Suppressor macrophage treated with lipopolysaccharide for 1 hour (primary cell): ENCODE measurements around the gene SRD5A2.

Experiments used
- DNase-seq, 3 donors: peaks; one replicate each; pipeline ENCODE4 v3.0.0-alpha.2; 2020 to 2022

SRD5A2 gene, protein sequence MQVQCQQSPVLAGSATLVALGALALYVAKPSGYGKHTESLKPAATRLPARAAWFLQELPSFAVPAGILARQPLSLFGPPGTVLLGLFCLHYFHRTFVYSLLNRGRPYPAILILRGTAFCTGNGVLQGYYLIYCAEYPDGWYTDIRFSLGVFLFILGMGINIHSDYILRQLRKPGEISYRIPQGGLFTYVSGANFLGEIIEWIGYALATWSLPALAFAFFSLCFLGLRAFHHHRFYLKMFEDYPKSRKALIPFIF

GRCh38 chr2:31580321-31581117 is at the start of gene SRD5A2:
SRD5A2 (minus strand) TSS chr2:31580938; CDS start chr2:31580900, 38 bp downstream.
- DNase-seq: no peak

- DNase-seq: no peak
Measured at GRCh38 chr2:31606509-31606908, 25.8 kb upstream of the SRD5A2 start.

DNA sequence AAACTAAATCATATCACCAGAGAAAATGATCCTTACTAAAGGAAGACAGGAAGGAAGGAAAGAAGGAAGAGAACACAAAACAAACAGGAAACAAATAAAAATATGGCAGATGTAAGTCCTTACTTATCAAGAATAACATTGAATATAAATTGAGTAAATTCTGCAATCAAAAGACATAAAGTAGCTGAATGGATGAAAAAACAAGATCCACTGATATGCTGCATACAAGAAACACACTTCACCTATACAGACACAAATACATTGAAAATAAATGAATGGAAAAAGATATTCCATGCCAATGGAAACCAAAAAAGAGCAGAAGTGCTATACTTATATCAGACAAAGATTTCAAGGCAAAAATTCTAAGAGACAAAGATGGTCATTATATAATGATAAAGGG is 18.0 kb upstream of the SRD5A2 start:
- DNase-seq: no peak

- no peak for DNase-seq
Measured at GRCh38 chr2:31586230-31586629, 5.5 kb upstream of the SRD5A2 start.

- no peak for DNase-seq
Measured at GRCh38 chr2:31581124-31581795, 522 bp upstream of the SRD5A2 start.

DNA sequence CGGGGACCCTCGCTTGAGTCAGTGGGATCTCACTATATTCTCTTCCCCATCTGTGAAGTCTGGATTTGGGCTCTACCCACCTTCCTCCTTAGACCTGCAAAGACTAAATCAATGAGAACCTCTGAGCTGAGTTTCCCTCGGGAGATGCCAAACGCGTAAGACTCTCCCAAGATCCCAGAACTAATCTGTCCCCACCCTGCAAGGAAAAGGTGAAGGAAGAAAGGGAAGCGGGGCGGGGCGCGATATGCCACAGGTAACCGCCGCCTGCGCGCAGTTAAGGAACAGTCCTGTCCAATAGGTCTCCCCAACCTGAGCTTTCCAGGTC is 780 bp downstream of the SRD5A2 start:
- DNase-seq: no peak

DNA sequence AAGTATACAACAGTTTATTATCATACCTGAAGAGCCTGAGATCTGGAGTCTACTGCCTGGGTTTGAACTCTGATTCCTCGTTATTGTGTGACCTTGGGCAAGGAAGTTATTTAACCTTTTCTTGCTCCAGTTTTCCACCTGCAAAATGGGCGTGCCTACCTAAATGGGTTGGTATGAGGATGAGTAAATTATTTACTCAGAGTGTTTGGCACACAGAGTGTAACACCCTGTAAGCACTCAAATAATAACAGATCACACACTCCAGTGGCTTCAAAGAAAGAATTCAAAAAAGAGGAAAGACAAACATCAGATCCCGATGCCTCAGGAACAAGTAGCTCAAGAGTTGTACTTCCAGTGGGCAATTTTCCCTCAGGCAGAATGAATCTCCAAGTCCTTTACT is 2.4 kb downstream of the SRD5A2 start:
- no peak for DNase-seq

DNA sequence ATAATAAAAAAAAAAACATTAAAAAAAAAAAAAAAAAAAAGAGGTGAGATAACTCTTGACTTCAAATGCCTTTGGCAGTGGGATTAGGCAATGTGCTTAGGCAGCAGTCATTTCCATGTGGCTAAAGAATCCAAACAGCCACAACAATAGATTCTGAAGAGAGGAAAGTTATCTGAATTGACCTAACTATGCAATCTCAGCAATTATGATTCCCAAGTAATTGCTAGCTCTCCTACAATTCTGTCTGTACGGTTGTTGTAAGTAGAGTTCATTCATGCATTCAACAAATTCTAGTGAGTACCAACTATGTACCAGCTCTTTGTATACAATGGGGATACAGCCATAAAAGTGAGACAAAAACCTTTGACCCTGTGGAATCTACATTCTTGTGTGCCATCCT is 3.6 kb downstream of the SRD5A2 start:
- no peak for DNase-seq

DNA sequence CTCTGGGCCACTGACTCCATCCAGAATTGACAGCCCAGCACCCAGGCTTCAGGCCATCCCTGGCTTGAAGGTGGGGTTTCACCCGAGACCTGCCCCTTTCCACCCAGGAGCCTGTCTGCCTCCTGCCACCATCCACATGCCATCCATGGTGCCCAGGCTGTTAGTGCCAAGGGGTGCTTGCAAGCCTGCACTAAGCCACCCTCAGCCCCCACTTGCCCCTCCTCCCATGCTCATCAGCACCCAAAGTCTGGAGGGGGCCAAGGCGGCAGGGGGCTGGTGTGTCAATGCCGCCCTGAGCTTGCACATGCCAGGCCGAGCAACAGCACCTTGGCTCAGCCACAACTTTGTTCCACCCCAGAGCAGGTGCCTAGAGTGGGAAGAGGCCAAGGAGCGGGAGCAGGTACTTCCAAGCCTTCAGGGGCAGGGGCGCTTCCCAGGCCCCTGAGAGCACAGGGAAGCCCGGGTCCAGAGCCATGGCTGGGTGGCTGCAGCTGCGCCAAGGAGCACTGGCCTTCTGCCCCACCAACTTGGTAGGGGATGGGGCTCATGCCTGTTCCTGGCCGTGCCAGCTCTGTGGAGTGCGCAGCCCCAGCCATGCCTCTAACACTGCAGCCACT is 12.0 kb downstream of the SRD5A2 start:
- DNase-seq: no peak

- DNase-seq: no peak
Measured at GRCh38 chr2:31567679-31568078, 13.1 kb downstream of the SRD5A2 start.

GRCh38 chr2:31563273-31563839 is 17.4 kb downstream of the SRD5A2 start:
- DNase-seq: peak in 1 of 3 donors; percentile 1

- no peak for DNase-seq
Measured at GRCh38 chr2:31561823-31562222, 18.9 kb downstream of the SRD5A2 start.

GRCh38 chr2:31558401-31559295 is 22.1 kb downstream of the SRD5A2 start:
- no peak for DNase-seq

- no peak for DNase-seq
Measured at GRCh38 chr2:31556940-31557339, 23.8 kb downstream of the SRD5A2 start.

DNA sequence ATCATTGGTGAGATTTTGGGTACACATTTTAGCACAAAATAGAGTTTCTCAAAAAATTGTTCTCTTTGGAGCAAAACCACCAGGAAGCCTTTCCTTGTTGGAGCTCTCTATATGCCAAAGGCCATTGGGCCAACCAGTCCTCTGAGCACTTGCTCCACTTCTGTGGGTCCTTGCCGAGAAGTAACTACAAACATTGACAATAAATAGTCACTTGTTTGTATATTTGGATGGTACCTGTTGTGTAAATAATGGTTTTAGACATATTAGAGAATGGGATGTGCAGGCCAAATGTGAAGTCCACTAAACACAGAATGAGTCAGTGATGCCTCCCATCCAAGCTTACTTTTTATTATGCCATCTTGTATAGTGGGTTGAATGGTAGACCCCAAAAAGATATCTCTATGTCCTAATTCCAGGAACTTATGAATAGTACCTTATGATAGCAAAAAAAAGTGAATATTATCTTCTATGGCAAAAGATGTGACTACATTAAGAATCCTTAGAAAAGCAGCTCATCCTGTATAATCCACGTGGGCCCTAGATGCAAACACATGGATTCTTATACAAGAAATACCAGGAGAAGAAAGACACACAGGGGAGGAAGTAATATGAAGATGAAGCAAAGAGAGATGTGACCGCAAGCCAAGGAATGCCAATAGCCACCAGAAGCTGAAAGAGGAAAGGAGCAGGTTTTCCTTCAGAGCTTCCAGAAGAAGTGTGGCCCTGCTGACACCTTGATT is 24.6 kb downstream of the SRD5A2 start:
- no peak for DNase-seq

DNA sequence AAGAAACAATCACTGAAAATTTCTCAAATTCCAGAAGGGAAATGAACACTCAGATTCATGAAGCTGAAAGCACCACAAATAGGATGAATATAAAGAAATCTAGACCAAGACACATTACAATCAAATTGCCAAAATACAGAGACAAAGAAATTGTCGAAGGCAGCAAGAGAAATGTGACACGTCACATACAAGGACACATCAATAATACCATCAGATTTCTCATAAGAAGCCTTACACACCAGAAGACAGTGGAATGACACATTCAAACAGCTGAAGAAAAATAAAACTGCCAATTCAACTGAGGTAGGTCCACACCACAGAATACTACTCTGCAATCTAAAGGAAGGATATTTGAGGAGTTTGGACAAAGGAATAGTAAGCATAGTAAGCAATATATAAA is 27.4 kb downstream of the SRD5A2 start:
- DNase-seq: no peak

GRCh38 chr2:31547485-31547884 is 33.3 kb downstream of the SRD5A2 start:
- no peak for DNase-seq

DNA sequence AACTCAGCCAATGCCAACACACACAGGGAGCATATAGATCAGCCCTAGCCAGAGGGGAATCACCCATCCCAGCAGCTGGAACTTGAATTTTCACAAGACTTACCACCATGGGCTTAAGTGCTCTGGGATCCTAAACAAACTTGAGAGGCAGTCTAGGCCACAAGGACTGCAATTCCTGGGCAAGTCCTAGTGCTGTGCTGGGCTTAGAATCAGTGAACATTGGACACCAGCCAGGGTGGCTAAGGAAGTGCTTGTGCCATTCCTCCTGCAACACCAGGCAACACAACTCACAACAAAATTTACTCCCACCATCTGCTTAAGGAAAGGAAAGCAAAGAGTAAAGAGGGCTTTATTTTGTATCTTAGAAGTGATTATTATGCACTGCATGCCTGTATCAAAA is 38.9 kb downstream of the SRD5A2 start:
- no peak for DNase-seq

DNA sequence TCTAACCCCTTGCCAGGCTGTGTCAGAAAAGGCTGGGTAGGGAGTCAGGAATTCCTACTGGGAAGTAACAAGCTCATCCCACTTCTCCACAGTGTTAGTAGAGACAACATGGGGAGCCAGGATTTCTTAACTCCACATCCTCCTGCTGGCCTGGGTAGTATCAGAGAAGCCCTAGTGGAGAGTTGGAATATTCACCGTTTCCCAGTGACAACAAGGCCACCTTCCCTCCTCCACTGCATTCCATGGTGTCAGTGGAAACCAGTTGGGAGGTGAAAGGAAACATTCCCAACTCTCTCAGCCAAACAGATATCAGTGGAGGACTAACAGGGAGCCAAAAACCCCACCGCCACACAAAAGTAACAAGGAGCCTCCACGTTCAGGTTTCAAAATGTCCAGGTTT is 41.2 kb downstream of the SRD5A2 start:
- no peak for DNase-seq

DNA sequence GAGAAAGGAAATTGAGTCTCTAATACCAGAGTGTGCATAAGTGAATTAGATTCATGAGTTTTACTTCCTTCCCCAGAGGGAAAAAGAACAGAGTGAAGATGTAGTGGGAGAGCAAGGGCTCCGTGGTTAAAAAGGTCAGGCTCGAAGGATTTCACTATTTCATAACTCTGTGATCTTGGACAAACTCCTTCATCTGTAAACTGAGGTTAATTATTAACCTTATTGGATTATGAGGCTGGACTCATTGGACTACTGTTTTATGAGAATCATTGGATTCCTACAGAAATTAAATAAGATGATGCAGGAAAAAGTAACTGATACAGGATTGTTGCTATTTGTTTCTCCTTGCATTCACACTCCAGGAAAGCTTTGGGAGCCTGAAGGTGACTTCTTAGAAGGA is 45.0 kb downstream of the SRD5A2 start:
- no peak for DNase-seq

DNA sequence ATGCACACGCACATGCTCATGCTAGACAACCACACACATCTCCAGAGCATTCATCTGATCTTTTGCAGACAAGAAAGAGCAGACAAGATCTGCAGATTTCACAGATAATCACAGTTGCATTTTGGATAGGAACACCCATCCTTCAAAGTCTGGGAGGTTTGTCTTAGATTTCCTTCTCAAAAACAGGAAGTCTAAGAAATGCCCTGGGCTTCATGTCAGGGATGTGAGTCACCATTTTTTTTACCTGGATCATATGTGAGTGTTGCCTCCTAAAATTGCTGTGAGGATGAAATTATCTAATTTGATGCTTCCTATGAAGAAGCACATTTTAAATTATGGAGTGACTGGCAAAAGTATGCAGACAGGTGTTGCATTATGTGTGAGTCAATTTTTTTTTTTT is 46.1 kb downstream of the SRD5A2 start:
- DNase-seq: no peak

- DNase-seq: no peak
Measured at GRCh38 chr2:31533036-31533435, 47.7 kb downstream of the SRD5A2 start.
